Activated gamma-delta T cell treated with Interleukin-2 at 50 U/mL for 16 hours (primary cell): Measurements from ENCODE around the gene KDR.

ENCODE experiments used
- DNase-seq: peaks from one replicate; pipeline ENCODE4 v3.0.0-alpha.2; 2020

The KDR gene

GRCh38 chr4:55122235-55122634, 3.2 kb downstream of the KDR start:
- DNase-seq, result no peak

DNA sequence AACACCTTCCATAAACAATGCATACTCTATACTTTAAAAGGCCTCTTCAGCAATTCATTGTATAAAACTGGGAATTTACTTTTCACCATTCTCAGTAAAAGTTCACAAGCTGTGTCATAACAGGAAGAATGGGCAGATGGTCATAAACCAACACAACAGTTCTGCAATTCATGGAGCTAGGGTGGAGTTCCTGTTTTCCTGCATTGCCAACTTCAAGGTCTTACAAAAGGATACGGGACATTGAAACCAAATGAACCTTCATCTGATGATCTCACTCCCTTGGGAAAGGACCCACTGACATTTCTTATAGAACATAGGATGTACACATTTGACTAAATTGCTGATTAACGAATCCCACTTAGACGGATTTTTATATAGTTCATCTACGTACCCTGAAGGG, 4.1 kb downstream of the KDR start:
- no peak for DNase-seq

DNA sequence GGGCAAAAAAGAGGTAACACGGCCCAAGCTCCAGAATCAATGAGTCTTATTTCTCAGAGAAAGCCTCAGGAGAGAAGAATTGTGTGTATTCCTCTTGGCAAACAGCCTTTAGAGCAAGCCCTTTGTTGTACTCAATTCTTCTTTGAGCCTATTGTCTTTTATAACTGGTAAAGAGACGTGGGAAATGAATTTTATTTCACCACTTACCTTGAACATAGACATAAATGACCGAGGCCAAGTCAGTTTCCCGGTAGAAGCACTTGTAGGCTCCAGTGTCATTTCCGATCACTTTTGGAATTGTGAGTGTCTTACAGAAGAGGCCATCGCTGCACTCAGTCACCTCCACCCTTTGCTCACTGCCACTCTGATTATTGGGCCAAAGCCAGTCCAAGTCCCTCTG, 7.0 kb downstream of the KDR start:
- no peak for DNase-seq

- DNase-seq, result no peak
These were observed 7.9 kb downstream of the KDR start for GRCh38 chr4:55117511-55117910.

GRCh38 chr4:55116450-55116849, 8.9 kb downstream of the KDR start:
- no peak for DNase-seq

DNA sequence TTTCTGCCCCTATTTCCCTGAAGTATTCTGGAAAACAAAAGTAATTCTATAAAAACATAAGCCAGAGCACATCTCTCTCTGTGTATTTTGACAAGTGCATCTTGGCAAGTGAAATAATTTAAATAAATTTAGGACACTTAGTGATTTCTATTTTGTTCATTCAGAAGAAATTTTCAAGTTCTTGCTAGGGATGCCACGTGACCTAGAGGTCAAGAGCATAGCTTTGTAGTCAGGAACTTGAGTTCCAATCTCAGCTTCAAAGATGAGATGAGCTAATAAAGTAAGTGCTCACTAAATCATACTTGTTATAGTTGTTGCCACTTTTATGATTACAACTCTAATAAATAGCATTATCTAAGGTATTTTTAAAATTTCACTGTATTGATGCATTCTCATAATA, 13.8 kb downstream of the KDR start:
- DNase-seq, result no peak

GRCh38 chr4:55110131-55110530, 15.3 kb downstream of the KDR start:
- no peak for DNase-seq

GRCh38 chr4:55107054-55107453, 18.3 kb downstream of the KDR start:
- DNase-seq, result no peak

GRCh38 chr4:55103224-55103623, 22.2 kb downstream of the KDR start:
- no peak for DNase-seq

- DNase-seq, result no peak
These were observed 25.6 kb downstream of the KDR start for GRCh38 chr4:55099816-55100215.

DNA sequence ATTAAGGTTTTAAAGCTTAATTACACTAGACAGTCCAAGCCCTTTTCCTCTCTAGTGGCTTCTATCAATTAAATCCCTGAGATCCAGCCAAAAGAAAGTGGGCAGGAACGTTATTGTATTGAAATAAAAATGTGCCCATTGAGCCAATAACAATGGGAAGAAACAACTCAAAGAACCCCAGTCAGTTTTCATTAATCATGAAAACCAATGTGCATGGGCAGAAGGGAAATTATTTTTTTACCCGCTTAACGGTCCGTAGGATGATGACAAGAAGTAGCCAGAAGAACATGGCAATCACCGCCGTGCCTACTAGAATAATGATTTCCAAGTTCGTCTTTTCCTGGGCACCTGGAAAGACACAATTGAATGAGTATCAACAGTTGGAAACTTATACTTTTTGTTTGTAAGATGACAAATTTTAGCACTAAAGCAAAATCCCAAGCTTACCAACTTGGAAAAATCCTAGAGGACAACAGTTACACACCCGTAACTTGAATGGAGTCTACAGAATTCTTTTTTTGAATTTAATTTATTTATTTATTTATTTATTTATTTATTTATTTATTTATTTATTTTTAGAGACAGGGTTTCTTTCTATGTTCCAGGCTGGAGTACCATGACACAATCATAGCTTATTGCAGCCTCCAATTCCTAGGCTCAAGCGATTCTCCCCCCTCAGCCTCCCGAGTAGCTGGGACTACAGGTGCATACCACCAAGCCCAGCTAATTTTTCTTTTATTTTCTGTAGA, 26.8 kb downstream of the KDR start:
- no peak for DNase-seq

- DNase-seq, result no peak
These were observed 28.8 kb downstream of the KDR start for GRCh38 chr4:55096619-55097018.

DNA sequence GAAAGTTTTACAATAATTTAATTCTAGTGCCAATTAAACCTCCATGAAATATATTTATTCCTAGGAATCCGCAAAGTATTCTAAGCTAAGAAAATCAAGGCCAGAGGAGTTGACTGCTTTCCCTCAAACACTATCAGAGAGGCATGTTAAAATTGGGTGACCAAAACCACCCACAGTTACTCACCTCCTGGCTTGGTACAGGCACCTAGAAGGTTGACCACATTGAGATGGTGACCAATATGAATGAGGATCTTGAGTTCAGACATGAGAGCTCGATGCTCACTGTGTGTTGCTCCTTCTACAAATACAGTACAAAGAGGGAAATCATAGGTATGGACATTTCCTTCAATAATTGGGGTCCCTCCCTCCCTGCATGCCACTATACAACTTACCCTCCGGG, 29.4 kb downstream of the KDR start:
- DNase-seq, result no peak

GRCh38 chr4:55092504-55092903, 32.9 kb downstream of the KDR start:
- DNase-seq, result no peak

- no peak for DNase-seq
These were observed 35.5 kb downstream of the KDR start for GRCh38 chr4:55089916-55090315.

DNA sequence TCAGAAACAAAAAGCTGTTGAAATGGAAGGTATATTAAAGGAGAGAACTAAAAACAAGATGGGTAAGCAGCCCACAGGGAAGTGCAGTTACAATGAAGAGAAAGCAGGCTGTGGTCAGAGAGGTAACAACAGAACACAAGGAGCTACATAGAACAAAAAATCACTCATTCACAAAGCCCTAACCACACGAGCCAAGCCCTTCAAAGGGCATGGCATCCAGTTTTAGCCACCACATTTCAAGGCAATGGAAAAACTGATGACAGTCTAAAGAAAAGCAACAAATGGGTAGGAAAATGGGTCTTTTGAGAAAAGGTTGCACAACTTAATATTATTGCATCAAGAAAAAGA, 37.5 kb downstream of the KDR start:
- DNase-seq, result no peak

GRCh38 chr4:55087009-55087912, 38.1 kb downstream of the KDR start:
- no peak for DNase-seq

- DNase-seq, result no peak
These were observed 38.8 kb downstream of the KDR start for GRCh38 chr4:55086578-55086977.

DNA sequence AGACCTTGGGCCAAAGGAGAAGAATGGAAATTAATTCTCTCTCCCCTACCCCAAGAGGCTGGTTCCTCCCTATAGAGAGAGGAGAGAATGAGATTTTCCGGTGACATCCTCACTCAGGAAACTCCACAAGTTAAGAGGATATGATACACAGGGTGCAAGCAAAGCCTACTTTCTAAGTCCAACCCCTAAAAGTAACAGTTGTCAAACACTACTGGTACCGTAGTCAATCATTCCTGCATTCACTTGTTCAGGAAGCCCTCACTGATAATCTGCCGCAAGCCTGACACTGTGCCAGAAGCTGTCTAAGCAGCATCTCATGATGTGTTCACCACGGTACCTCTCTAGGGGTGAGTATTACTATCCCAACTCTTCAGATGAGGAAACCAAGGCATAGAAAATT, 41.7 kb downstream of the KDR start:
- no peak for DNase-seq

DNA sequence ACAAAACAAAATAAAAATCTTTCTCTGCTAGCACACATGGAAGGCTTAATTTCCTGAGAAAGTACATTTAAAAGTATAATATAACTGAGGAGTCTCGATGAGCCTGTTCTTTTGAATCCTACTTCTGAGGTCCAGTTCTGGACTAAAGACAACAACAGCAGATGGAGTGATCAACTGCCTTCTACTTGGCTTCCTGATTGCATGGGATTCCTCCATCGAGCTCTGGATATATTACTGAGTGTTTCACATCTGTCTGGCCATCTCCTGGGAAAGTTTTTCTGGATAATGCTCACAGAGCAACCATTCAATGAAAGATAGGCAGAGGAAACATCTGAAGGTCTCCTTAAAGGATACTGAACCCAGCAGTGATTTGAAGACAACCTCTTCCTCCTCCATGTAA, 42.6 kb downstream of the KDR start:
- DNase-seq, result no peak

DNA sequence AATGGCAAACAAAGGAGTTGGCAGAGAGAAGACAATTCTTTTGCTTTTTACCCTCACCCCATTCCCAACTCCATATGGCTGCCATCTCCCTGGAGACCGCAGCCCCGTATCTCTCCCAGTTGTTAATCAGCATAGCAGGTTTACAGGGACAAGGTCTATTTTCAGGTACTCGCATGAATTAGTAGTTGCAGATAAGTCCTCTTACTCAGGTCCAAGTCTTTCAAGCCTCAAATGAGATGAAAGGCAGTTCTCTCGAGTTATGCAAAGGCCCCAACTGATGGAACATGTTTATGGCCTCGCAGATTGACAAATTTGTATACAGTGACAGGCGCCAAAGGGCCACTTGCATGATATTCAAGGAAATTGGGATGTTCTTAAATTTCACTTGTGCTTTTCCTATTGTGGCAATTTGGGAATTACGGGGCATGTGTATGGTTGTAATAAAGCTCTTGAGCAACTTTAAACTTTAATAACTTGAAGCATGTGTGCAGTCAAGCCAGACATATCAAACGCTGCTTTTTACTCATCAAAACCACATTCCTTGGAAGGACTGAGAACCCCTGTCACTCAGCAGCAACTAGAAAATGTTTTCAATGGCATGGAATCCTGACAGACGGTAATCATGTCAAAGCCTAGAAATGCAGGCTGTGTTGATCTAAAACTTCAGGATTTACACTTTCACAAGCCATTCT, 45.1 kb downstream of the KDR start:
- no peak for DNase-seq

- DNase-seq, result no peak
These were observed 45.8 kb downstream of the KDR start for GRCh38 chr4:55079451-55080173.

DNA sequence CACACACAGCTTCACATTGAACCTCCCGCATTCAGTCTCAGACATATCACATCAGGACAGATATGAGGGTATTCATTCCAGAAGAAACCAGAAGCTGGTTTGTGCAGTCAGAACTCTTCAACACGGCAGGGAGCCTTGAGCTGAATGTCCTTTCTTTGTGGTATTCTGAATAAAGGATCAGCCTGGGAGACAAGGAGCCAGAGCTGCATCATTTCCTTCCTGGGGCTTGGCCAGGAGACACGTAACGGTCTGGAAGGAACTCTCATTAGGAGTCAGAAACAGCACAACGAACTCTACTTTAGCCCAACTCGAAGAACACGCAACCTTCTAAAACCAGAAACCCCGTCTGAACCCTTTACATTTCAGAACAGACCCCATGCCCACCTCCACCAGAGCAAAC, 46.4 kb downstream of the KDR start:
- DNase-seq, result no peak
